Fibroblast of skin of back (primary cell): ENCODE measurements around the gene PAPSS1.
"Not testable (repeated sequence)": the region's sequence is repeated elsewhere in the genome, so short reads cannot be mapped to it uniquely, and the experiment has no call there.

Source experiments
- DNase-seq: peaks from one replicate; pipeline ENCODE4 v3.0.0-alpha.2; 2013

The PAPSS1 gene

DNA sequence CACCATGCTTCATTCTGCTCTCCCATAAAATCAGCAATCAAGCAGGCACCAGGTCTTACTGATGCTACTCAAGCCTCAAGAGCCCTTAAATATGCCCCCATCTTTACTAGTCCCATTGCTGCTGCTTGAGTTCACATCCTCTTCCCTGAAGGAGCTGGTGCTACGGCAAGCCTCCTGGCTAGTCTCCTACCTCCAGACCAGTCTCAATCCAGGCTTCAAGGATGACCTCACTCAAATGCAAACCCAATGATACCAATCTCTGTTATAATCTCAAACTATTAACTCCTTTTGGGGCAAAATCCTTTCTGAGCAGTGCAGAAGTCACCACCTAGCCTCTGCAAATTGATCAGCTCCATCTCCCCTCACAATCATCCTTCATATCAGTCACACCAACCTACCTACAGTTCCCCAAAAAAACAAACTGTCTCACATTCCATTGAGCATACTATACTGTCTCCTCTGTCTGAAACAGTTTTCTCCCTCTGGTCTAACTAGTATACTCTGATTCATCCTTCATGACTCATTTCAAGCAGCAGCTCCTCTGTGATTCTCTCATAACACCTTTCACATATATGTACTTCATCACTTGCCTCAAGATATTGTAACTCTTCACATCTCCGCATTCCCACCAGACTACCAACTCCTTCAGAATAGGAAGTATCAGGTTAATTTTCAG is 30.0 kb downstream of the PAPSS1 start:
- peak; percentile 88 for DNase-seq

DNA sequence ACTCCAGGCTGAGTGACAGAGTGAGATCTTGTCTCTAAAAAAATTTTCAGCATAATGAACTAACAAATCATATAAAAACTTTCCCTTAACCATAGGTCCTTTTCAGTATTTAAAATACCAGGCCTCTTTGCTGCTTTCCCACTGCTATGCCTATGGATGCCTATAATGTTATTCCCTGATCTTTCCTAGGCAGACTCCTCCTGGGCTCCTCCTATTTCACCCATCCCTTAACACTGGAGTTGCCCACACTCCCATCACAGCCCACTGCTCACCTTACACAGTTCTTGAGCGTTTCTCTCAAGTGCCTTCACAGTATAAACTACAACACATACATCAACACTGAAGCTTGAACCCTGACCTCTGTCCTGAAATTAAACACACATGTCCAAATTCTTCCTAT is 31.6 kb downstream of the PAPSS1 start:
- no peak for DNase-seq

DNA sequence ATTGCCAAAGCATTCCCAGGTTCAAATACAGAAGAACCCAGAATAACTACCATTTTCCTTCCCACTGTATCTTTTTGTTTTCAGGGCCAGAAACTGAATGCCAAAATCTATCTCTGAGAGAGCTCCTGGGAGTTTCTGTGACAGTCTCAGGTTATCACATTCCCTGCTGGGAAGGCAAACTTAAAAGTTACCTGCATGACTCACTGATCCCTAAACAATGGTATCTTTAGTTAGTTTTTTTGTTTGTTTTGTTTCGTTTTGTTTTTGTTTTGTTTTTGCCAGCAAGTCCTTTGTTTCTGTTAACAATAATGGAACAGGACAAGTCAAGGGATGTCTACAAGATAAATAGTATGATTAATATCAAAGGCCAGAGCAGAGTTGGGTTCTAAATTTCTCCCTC is 34.3 kb downstream of the PAPSS1 start:
- DNase-seq, result no peak

DNA sequence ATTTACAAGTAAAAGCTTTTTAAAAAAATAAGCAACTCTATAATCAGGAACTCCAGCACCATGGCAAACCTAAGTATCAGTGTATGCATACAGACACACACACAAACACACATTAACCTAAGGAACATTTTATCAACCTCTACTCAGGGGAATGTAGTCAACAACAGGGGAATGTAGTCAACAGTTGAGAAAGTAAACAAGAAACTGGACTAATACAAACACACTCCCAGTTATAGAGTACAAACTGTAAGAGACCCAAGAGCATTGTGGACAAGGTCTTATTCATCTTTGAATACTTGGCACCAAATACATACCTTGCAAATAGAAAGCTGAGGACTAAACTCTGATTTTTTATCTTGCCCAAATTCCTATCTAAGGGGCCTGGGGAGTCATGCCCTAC is 36.2 kb downstream of the PAPSS1 start:
- DNase-seq, result no peak

DNA sequence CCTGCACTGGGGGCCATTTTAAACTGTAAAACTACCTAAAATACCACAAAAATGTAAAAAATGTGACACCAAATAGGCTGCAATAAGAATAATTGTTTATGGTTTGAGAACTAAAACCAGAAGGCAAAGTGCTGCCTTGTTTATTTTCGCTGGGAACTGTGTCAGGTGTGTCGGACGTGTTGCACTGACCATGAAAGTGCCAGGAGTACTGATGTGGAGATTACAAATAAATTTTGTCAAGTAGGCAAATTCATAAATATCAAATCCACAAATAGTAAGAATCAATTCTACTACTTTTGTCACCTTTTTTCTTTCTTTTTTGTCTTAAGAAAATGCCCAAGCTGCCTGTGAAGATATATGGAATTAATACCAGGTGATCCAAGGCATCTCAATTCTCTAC is 37.7 kb downstream of the PAPSS1 start:
- no peak for DNase-seq

DNA sequence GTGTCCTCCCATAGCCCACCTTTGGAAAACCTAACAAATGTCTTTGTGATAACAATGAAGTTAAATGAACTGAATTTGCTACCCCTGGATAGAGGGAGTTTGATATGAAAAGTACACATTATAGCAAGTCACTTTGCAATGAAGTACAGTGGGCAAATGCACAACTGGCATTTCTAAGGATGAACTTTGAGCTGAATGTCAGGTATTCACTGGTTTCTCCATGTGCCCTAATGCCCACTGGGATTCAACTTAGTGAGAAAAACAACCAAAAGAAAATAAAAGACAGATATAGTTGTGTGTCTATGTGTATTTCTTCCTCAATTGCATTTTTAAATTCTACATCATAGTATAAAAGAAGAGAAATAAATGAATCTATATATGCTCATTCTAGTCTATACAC is 51.0 kb downstream of the PAPSS1 start:
- DNase-seq, result no peak

DNA sequence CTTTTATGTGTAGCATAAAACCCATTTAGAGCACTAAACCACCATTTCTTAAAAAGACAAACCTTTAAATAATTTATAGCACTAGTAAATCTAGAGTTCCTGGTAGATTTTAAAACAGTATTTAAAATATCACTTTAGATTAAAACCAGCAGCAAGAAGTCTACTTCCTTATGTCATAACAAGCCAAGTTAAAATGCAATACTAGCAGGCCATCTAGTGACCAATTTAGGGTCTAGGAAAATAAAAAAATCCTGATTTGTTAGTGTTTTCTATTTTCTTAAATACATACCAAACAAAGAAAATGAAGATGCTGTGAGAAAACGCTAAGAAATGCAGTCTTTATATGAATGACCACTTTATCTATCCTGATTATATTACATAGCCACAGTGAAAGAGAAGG is 53.9 kb downstream of the PAPSS1 start:
- peak; percentile 55 for DNase-seq

DNA sequence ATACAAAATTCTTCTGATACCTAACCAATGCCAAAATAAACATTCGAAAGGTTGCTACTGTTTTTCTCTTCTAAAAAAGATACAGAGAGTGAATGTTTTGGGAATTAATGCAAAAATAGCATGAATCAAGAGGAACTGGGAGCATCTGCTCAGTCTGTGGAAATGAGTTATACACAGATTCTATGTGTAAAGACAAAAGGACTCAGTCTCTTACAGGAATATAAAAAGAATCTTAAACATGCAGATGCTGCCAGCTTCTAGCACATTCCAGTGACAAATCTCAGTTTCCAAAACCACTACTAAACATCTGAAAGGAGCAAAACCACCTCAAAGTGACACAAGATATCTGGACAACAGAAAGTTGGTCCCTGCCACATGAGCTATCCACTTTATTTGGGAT is 55.0 kb downstream of the PAPSS1 start:
- peak; percentile 64 for DNase-seq

DNA sequence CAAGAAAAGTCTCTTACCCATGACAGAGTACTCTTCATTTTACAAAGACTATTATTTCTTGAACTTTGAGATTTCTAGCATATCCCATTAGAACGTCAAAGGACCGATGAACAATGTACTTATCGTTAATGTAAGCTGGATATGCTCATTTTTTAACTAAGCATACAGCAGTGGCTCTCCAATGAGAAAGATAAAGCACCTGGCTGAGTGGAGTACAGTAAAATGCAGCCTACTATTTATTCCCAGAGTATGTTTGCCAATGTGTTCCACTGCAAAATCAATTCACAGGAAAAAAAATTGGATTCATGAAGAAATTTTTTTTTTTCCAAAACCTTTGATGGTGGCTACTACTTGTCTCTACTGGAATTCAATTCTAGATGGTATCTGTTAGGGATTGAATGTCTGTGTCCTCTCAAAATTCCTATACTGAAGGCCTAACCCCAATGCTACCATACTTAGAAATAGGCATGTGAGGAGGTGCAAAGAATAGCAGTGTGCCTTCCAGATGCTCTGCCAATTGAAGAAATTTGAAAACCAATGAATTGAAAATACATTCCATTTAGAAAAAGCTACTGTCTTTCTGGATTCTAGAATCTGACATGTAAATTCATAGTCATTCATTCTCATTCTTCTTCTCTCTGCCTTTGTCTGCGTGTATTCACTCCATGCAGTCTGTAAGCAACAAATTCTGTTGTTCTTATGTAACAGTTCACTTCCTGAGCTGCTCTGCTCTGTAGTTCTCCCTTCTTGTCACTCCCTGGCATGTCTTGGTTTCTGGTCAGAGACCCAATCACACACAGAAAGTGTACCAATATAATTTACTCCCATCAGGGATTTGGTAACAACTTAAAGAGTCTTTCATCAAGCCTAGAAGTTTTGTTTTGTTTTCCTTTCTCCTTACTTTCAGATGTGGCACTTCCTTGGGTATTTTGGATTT is 61.4 kb downstream of the PAPSS1 start:
- DNase-seq, result no peak

DNA sequence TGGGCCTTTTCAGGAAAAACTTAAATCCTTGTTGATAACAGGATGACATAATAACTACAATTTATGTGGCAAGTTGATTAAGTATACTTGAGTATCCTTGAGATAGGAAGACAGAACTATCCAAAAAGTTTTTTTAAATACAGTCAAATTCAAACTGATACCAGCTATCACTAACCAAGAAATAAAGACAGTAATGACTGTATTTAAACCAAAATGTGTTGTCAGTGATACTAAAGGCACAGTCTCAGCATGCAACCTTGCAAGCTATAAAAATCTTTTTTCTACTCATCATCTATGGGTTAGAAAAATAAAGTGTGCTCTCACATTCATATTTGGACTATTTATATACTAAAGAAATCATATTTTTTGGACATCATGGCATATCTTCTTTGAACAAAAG is 64.7 kb downstream of the PAPSS1 start:
- no peak for DNase-seq

DNA sequence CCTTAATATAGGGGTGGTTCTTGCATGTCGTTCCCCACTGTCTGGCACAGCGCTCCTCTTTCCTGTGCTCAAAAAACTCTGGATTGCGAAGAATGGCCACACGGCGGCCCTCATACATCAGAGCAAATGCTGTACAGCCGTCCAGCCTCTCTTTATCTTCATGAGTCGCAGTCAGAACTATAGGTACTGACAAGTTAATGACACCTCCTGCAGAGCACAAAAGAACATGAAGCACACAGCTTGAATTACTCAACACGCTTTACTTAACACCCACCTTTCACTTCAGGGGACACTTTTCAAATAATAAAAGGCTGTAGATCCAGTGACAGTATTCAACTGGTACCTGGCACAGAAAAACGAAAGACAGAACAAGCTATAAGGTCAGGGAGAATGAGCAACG is 65.3 kb downstream of the PAPSS1 start:
- DNase-seq, result no peak

DNA sequence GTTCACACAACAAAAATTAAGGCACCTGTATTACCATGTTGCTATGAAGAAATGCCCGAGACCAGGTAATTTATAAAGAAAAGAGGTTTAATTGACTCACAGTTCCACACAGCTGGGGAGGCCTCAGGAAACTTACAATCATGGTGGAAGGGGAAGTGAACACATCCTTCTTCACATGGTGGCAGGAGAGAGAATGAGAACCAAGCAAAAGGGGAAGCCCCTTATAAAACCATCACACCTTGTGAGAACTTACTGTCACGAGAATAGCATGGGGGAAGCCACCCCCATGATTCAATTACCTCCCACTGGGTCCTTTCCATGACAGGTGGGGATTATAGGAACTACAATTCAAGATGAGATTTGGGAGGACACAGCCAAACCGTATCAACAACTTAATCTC is 68.6 kb downstream of the PAPSS1 start:
- DNase-seq, result not testable (repeated sequence)

DNA sequence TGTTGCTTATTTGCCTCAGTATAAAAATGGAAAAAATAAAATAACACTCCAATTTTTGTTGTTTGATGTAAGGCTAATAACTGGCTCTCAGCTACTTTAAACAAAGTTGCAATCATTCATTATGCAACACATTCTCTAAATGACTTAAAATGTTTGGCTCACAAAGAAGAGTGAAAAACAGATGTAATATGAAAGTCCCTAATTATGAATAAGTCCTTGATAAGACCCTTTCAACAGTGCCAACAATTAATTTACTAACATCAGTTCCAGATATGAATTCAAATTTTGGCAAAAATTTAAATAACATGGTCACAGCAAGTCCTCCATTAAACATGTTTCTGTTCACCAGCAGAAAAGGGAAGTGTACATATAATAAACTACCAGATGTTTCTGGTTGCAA is 69.8 kb downstream of the PAPSS1 start:
- DNase-seq, result no peak

DNA sequence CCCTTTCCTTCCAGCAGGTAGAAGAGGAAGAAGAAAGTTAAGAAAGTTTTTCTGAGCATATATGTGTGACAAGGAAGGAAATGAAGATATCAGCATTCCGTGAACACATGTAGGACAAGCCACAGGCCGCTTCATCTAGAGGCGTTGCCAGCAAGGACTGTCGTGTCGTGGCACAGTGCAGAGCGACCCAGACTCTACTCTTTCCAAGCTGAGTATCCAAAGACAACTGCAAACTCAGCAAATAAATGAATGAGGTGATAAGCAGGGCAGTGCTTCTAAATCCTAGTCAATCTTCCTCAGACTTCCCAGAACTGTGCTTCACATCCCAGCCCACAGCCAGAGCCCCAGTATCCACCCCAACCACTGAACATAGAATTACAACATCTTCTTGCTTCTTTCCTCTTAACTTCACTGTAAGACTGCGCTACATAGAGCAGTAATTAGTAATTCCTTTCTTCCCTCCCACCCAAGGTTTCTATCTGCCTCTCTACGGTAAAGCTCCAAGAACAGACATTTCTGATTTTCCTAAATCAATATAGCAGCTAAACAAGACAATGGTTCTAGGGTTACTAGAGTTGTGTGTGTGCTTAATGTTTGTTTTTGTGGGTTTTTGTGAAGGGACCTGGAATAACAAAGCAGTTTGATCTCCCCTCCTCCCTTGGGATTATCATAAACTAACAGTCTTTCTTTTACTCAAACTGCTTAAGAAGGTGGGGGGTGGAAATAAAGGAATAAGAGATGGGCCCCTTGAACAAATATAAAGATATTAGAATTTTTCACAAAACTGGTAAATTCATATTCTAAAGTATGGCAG is 71.6 kb downstream of the PAPSS1 start:
- DNase-seq, result no peak

DNA sequence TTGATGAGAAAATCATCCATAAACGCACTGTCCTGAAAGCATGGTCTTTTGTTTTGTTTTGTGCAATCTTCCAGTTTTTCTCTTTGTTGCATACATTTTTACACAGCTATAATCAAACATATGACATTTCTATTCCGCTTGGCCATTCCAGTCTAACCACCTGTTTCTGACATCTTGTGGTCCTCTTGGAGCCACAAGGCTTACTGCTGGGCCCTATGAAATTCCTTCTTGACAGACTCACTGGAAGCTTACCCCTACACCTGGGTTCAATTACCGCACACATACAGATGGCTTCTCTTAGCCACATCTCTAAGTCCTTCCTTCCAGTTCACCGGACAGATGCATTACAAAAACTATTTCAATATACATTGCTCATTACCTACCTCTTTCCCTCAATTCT is 72.4 kb downstream of the PAPSS1 start:
- DNase-seq, result peak; percentile 21

DNA sequence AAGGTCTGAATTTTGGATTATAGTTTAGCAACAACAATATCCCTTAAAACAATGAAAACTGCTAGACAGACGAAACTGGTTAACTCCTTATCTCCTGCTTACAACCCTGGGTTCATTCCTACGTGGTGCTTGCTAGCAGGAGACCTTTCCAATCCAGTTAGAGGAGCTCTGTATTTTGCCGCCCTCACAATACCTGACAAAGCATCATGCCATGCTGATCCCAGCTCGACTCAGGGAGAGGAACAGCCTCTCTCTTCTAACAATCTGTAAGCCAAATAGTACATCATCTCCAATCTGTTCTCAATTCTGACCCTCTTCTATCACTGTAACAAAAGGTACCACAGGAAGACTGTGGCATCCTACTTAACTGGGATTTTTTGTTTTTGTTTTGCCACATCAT is 74.4 kb downstream of the PAPSS1 start:
- DNase-seq, result no peak

DNA sequence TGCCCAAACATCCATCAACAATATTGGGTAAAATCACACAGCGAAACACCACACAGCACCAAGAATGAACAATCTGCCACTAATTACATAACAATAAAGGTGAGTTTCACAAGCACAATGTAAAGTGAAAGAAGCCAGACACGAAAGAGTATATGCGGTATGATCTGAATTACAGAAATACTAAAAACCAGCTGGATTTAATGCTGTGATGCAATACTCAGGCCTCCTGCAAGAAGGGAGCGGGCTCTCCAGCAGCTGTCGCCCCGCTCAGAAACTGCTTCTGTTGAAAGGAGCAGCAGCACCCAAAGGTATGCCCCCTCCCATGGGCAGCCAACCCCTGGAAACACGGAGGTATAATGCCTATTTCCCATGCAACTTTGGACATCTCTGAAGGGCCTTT is 77.0 kb downstream of the PAPSS1 start:
- no peak for DNase-seq

DNA sequence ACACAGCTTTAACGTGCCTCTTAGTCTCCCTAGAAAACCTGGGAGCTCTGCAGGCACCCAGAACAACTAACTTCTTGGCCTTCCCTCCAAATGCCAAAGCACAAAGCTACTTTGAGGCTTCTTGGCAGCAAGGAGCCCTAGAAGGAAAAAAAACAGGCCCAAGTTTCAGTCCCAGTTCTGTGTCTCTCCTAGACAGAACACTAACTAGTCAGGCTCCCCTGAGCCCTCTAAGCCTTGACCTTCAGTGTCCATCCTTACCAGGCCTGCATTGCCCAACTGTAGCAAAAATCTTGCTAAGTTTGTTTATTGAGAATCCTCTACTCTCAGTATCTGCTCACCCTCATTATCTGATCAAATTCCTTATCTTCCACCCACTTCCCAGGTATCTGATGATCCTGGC is 79.2 kb downstream of the PAPSS1 start:
- DNase-seq, result no peak

DNA sequence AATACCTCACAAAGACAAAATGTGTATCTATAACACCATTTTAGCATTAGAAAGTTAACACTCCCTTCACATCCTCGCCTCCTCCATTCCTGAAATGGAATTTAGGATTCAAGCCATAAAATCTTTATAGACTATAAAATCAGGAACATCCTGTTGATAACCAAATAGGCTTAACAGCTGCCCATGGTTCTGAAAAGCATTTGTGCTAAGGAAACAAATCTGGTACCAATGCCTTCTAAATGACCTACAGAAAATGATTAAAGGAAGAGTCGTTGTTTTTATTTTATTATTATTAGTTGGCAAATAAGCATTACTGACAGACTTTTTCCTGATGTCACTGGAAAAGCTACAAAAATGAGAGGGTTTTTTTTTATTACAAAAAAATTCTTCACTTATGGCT is 79.8 kb downstream of the PAPSS1 start:
- DNase-seq, result no peak

DNA sequence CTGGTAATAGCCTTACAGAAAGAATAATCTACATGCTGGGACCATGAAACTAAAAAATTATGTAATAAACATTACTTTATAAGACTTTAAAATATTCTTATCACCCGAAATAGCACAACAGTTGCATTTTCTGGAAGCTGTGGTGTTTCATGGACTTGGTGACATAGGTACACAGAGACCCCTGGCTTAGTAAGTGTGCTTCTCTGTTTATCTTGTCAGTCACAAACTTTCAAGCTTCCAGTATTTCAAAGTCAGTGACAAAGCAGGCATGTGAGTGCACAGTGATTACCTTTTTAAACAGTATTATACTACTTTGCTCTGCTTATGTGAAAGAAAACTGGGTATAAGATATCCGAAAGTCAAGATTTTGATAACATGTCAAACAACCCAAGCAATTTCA is 84.3 kb downstream of the PAPSS1 start:
- no peak for DNase-seq

DNA sequence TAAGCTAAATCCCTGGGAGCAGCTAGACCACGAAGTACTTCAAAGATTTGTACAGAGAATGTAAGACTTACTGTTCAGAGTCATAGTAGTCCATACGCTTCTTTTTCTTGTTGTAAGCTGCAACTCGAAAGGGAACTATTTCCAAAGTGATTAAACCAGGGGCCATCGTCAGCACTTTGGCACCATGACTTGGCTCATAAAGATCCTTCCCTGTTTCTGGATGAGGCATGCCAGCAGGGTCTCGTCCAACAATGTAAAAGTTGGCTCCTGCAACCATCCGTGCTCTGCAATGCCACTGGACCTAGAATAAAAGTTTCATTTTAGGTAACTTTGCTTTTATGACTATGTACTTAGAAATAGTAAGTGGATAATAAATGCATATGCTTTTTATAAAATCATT is 88.5 kb downstream of the PAPSS1 start:
- DNase-seq, result no peak

DNA sequence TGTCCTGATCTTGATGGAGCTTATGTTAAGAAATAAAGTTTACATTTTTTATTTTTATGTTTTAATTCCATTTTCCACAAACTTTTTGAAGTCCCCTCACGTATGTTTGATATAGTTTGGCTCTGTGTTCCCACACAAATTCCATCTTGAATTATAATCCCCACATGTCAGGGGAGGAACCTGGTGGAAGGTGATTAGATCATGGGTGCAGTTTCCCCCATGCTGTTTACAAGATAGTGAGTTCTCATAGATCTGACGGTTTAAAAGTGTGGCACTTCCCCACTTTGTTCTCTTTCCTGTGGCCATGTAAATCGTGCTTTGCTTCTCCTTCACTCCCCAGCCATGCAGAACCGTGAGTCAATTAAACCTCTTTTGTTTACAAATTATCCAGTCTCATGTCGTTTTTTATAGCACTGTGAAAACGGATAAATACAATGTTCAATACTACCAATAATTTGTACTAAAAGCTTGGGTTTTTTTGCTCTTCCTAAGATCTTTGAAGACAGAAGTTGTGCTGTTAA is 89.8 kb downstream of the PAPSS1 start:
- no peak for DNase-seq

DNA sequence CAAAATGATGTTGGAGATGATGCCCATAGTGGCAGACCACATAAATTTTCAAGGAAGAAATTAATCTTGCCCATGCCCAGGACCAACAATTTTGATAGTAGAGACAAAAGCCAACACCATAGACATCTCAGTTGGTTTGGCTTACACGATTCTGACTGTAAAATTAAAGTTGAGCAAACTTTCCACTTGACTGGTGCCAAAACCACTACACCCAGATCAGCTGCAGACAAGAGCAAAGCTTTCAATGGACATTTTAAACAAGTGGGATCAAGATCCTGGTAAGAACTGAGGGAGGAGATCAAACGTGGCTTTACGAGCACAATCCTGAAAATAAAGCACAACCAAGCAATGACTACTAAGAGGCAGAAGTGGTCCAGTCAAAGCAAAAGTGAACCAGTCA is 90.7 kb downstream of the PAPSS1 start:
- DNase-seq, result no peak
